Measurements from ENCODE around the gene MZT2A. TPM values are rescaled to one million over a fixed set of nuclear protein-coding genes. Genes with fewer than 3 reads are reported as not detected.
A peak's percentile ranks its signal among the peaks of the same experiment; 100 is the strongest.
"Not testable (repeated sequence)": the region's sequence is repeated elsewhere in the genome, so short reads cannot be mapped to it uniquely, and the experiment has no call there.

MZT2A gene
- total RNA-seq, 1 experiment from 2014 or later: 245 TPM

DNA sequence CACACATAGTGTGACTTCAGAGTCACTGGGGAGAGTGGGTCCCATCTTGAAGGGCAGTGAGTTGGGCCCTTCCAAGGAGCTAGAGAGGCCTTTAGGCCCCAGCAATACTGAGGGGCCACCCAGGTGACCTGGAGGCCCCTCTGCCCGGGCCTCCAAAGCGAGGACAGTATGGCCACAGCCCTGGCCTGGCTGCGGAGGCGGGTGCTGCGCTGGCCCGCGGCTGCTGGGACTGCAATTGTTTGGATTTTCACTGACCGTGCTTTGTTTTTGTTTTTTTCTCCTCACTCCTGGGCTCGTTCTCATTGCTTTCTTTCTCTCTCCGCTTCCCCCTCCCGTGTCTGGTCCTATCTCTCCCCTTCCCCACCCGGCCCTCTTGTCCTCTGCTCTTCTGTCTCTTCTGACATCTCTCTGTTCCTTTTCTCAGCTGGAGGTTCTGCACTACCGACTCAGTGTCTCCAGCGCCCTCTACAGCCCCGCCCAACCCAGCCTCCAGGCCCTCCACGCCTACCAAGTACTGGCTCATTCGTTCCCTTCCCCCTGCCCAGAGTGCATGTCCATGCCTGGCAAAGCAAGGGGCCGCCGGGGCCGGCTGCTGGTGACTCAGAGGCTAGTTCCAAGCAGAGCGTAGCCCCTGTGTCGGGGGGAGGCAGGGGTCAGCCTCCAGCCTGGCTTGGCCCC is 19.2 kb upstream of the MZT2A start:
- not testable (repeated sequence) for H3K9me3 ChIP-seq, H3K27me3 ChIP-seq, H3K36me3 ChIP-seq, H3K4me3 ChIP-seq, DNase-seq

- no peaks in the 10 kb centered on the region for H3K9me3 ChIP-seq
- H3K4me3 ChIP-seq: no peak overlapping the region
- H3K27me3 ChIP-seq: no peaks in the 10 kb centered on the region
- H3K36me3 ChIP-seq: peaks cover 5% of the 10 kb centered on the region
- DNase-seq: no peak
These were observed 17.4 kb upstream of the MZT2A start for GRCh38 chr2:131509615-131510014.

DNA sequence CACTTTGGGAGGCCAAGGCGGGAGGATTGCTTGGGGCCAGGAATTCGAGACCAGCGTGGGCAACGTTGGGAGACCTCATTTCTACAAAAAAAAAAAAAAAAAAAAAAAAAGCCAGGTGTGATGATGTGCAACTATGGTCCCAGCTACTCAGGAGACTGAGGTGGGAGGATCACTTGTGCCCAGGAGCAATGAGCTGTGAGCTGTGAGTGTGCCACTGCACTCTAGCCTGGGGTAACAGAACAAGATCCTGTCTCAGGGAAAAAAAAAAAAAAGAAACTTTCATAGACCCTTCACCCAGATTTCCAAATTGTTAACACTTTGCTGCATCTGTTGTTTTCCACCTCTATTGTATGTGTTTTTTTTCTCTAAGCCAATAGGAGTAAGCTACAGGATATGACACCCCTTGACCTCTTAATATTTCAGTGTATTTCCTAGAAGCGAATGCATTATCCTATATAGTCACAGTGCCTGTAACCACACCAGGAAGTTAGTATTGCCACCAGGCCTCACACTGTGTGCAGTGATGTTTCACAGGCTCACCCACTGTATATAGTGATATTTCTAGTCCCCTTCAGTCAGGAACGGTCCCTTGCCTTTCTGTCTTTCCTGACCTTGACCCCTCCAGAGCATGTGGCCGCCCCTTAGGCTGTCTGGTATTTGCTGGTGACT is 12.0 kb upstream of the MZT2A start:
- not testable (repeated sequence) for H3K36me3 ChIP-seq, H3K4me3 ChIP-seq, H3K9me3 ChIP-seq, DNase-seq, H3K27me3 ChIP-seq

DNA sequence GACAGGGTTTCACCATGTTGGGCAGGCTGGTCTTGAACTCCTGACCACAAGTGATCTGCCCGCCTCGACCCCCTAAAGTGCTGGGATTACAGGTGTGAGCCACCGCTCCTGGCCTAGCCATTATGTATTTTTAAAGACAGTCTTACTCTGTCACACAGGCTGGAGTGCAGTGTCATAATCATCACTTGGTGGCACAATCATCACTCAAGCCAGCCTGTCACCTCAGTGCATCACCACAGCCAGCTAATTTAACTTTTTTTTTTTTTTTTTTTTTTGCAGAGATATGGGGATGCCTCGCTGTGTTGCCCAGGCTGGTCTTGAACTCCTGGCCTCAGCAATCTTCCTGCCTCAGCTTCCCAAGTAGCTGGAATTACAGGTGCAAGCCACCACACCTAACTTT is 11.4 kb upstream of the MZT2A start:
- not testable (repeated sequence) for H3K4me3 ChIP-seq, H3K27me3 ChIP-seq, H3K9me3 ChIP-seq, H3K36me3 ChIP-seq, DNase-seq

DNA sequence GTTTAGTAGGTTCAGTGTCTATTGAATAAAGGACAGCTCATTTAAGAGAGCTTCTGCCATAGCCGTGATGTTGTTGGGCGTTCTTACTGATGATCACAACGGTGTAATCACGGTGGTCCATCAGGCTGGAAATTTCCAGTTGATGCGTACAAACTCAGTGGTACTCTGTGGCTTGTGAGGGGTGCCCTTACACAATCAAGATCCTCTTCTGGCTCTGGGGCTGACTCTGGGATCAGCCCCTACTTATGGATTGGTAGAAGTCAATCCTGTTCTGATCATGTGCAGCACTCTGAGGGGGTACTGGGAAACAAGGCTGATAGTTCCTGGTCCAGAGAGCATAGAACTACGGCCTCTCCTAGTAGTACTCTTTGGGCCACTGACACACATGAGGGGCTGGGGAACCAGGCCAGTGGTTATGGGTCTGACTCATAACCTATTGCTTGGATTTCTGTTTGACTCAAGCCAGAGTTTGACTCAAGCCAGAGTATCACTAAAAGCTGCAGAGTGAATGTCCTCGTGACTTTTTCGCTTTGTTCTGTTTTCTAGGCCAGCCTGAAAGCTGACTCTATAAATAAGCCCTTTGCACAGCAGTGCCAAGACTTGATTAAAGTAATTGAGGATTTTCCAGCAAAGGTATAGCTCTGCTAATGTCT is 6.2 kb upstream of the MZT2A start:
- H3K9me3 ChIP-seq, H3K4me3 ChIP-seq, H3K36me3 ChIP-seq, H3K27me3 ChIP-seq: not testable (repeated sequence)
- DNase-seq: peak; percentile 70

- H3K9me3 ChIP-seq, H3K4me3 ChIP-seq, DNase-seq, H3K27me3 ChIP-seq: not testable (repeated sequence)
- H3K36me3 ChIP-seq: peaks cover 12% of the 10 kb centered on the region
These were observed 3.3 kb upstream of the MZT2A start for GRCh38 chr2:131495506-131495905.

- peaks cover 17% of the 10 kb centered on the region for H3K36me3 ChIP-seq
- H3K27me3 ChIP-seq: no peaks in the 10 kb centered on the region
- H3K9me3 ChIP-seq: no peaks in the 10 kb centered on the region
- peak overlapping the region; percentile 95 for H3K4me3 ChIP-seq
- no peak for DNase-seq
These were observed 1.2 kb upstream of the MZT2A start for GRCh38 chr2:131493199-131493968.

DNA sequence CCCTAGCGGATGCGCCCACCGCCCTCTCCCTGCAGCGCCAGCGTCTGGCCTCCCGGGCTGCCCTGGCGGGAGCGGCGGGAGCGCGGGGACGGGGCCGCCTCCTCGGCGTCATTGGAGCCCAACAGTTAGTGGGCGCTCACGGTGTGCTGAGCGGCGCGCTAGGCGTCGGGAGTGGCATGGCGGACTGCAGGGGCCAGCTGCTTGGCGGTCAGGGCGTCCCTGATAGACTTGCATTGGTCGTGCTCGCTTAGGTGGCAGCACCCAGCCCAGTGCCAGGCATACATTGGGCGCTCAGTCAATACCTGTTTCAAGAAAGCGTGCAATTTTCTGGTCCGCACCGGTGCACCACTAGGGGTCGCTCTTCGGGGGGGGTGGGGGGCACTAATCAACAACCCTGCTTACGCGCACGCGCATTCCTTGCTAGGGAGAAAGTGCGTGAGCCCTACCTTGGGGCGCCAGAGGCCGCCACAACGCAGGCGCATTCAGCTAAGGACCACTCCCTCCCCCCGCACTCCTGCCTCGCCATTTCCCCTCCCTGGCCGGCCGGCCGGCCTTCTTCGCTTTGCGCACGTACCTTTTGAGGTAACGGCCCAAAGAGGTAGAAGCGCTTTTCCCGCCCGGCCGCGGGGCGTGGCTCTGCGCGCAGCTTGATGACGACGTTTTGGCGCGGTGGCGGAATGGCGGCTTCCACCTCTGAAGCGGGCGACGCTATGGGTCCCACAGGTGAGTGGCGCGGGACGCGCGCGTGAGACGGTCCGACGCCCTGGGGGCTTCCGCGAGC is 411 bp upstream of the MZT2A start:
- H3K27me3 ChIP-seq: no peaks in the 10 kb centered on the region
- no peaks in the 10 kb centered on the region for H3K9me3 ChIP-seq
- peaks cover 14% of the 10 kb centered on the region for H3K36me3 ChIP-seq
- H3K4me3 ChIP-seq: peak overlapping the region; percentile 95
- DNase-seq: peak; percentile 90

GRCh38 chr2:131491469-131491836 is 744 bp downstream of the MZT2A start:
- not testable (repeated sequence) for H3K9me3 ChIP-seq, H3K27me3 ChIP-seq
- peak; percentile 21 for DNase-seq
- Histone ChIP-seq H3K36me3 (peaks cover 14% of the 10 kb centered on the region), H3K4me3 (peak overlapping the region; percentile 95)

- not testable (repeated sequence) for H3K9me3 ChIP-seq, H3K27me3 ChIP-seq
- H3K4me3 ChIP-seq: peak overlapping the region; percentile 95
- DNase-seq: peak; percentile 17
- peaks cover 14% of the 10 kb centered on the region for H3K36me3 ChIP-seq
These were observed 1.4 kb downstream of the MZT2A start for GRCh38 chr2:131490616-131491468.

GRCh38 chr2:131488306-131489205 is 3.6 kb downstream of the MZT2A start:
- no peak for DNase-seq
- no peak overlapping the region for H3K4me3 ChIP-seq
- H3K9me3 ChIP-seq: no peaks in the 10 kb centered on the region
- H3K36me3 ChIP-seq: peaks cover 14% of the 10 kb centered on the region
- no peaks in the 10 kb centered on the region for H3K27me3 ChIP-seq

DNA sequence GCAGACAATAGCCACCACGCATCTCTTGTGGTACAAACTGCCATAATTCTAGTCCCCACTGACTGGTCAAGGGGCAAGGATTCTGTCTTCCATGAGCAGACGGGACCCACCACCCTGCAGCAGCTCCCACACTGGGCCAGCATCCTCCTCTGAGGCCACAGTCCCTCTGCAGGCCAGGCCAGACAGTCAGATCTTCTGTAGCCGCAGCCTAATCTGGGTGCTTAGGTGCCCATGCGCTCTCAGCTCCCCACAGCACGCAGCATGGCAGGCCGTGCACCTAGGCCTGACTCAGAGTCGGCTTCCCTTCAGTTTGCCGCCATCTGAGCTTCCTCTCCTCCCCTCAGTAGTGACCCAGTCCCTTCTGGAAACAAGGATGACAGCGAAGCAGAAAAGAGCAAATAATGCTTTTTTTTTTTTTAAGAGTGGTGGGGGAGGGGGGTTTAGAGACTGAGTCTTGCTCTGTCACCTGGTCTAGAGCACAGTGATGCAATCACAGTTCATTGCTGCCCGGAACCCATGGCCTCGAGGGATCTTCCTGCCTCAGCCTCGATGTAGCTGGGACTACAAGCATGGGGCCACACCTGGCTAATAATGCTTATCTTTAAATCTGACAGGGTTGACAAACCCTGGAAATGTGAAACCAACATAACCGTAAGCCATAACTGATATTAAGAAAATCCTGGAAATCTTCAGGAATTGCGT is 5.8 kb downstream of the MZT2A start:
- not testable (repeated sequence) for H3K4me3 ChIP-seq, H3K9me3 ChIP-seq, H3K27me3 ChIP-seq, DNase-seq
- peaks cover 13% of the 10 kb centered on the region for H3K36me3 ChIP-seq

DNA sequence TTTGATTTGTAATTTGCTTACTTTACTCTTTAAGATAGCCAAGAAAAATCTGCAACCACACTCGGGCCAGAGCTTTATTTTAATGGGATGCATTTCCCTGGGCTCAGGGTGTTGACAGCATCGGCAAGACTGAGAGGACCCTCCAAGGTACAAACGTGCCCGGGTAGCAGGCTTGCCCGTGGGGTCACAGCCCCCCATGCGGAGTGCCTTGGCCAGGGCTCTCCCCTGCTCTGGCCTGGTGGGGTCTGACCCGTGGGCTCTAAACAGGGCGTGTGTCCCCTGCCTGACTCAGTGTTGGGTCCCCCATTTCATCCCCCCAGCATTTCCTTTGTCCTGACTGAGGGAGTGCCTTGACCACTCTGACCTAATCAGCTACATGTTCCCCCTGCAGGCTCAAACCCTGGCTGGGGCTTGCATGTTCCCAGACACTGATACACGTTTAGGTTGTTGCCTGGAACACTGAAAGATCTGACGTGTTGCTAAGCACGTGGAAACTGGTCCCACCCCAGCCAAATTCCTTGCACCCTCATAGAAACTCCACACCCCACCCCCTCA is 7.2 kb downstream of the MZT2A start:
- not testable (repeated sequence) for H3K36me3 ChIP-seq, DNase-seq, H3K9me3 ChIP-seq, H3K4me3 ChIP-seq, H3K27me3 ChIP-seq
